Hindlimb muscle (tissue), 1 donor: ENCODE data around the gene ASPHD2. TPM values are rescaled to one million over a fixed set of nuclear protein-coding genes. Genes with fewer than 3 reads are reported as not detected.

ENCODE experiments used
- DNase-seq: peaks from one replicate; pipeline ENCODE4 v3.0.0-alpha.2; 2013
- polyA plus RNA-seq: library from polyadenylated mRNA; unstranded; fragments of 120-200 nt; gene quantifications from one replicate; pipeline ENCODE4 v1.2.1, GENCODE V29; 2013; ENCODE audit not compliant: insufficient read length

Gene ASPHD2
- polyA plus RNA-seq, 1 donor, result 0.57 TPM

- DNase-seq, result no peak
Observed at GRCh38 chr22:26476705-26477340, 47.8 kb downstream of the ASPHD2 start.

- no peak for DNase-seq
Observed at GRCh38 chr22:26477341-26477731, 48.3 kb downstream of the ASPHD2 start.

GRCh38 chr22:26479043-26479791 is 50.2 kb downstream of the ASPHD2 start:
- no peak for DNase-seq

- DNase-seq, result no peak
Observed at GRCh38 chr22:26479792-26480610, 50.9 kb downstream of the ASPHD2 start.

- DNase-seq, result no peak
Observed at GRCh38 chr22:26480611-26480932, 51.5 kb downstream of the ASPHD2 start.

DNA sequence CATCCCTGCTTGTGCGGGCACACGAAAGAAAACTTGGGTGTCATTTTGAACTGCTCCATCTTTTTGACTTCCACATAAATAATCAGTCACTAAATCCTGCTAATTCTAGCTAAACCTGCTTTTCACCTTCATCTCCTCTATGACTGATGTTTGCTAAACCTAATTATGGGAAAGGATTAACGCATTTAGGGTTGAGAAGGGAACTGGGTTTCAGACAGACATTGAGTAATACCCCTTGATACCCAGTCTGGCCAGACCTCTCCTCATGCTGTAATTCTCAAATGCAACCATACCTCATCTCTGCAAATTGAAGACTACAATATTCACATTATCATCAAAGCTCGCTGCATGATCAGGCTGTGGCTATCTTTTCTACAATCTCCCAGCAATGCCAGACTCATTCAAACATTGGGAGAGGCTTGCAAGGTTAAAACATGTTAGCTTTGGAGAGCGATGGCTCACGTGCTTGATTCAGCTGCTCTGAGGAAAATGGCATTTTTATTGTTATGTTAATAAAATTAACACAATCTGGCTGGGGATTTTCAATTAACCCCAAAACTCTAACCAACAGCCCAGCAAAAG is 52.1 kb downstream of the ASPHD2 start:
- no peak for DNase-seq

DNA sequence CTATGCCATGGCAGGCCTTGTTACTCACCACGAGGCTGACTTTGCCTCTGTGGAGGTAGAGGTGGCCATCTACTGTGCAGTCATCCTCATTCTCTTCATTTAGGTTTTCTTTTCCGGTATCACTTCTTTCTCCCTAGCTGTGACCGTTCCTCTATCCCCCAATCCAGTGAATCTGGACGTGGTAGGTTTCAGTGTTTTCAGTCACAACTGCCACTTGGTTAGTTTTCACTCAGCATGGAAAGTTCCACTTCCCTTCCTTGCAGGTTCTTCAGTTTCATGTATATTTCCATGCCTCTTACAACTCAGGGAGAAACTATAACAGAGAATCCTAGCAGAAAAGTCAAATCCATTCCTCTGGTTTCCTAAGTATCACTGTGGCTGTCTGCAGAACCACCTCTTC is 52.6 kb downstream of the ASPHD2 start:
- no peak for DNase-seq

DNA sequence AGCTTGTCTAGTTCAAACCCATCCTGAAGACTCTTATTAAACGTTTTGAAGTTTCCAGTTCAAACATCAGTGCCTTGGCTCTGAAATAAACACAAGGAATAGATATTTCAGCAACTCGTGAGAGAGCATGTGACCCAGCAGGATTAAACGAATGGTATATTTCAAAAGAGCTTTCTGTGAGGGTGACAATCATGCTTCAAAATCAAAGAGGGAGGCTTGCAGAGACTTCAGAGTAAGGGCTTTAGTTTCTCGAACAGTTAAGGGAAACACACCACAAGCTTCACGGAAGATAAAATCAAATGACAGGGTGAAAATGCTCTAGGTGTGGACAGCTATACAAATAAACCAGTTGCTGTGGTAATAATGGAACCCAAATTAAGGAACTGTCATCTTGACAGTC is 53.1 kb downstream of the ASPHD2 start:
- DNase-seq, result no peak

DNA sequence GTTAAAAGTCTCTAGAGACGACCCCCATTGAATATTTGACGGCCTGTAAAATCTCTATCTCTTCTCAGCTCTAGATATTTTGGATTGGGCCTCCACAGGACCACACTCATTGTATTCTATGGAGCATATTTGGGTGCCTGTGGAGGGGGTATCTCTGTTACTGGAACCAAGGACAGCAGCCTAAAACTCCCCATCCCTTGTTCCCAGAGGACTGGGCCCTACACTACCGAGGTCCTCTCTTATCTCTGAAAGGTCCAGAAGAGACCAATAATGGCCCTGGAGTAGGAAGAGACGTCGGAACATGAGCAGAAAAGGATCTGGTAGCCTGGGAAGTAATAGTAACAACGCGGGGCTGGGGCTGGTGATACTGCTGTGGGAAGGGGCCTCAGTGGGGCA is 54.0 kb downstream of the ASPHD2 start:
- no peak for DNase-seq

GRCh38 chr22:26483439-26484359 is 54.6 kb downstream of the ASPHD2 start, which contains the start of the genes HPS4 and SRRD:
Gene HPS4, minus strand, starts transcription at chr22:26483783. Its CDS starts 2,021 bp downstream, at chr22:26481762.
Gene SRRD, plus strand, starts transcription at chr22:26483877. Its CDS starts 14 bp downstream, at chr22:26483891.
- peak; percentile 94 for DNase-seq

GRCh38 chr22:26484360-26484706 is 55.3 kb downstream of the ASPHD2 start:
- DNase-seq, result no peak

DNA sequence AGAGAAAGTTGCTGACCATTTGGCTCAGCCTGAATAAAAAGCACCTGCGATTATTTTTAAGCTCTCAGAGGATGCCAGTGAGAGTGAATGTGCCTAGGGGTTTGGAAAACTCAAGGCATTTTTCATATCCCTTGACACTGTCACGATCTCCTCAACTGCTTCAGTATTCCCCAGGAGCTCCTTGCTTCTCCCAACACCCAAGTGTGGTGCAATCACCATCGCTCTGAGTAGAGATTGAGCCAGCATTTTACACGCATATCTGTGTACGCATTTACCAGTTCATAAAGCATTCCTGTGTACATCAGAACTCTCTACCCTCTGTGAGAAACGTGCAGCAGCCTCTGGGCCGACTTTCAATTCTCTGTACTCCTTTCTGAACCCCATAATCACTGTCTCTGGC is 56.0 kb downstream of the ASPHD2 start:
- DNase-seq, result no peak

GRCh38 chr22:26485806-26486390 is 56.8 kb downstream of the ASPHD2 start:
- DNase-seq, result no peak

- DNase-seq, result no peak
Observed at GRCh38 chr22:26486394-26486793, 57.3 kb downstream of the ASPHD2 start.

- no peak for DNase-seq
Observed at GRCh38 chr22:26487996-26488395, 58.9 kb downstream of the ASPHD2 start.

DNA sequence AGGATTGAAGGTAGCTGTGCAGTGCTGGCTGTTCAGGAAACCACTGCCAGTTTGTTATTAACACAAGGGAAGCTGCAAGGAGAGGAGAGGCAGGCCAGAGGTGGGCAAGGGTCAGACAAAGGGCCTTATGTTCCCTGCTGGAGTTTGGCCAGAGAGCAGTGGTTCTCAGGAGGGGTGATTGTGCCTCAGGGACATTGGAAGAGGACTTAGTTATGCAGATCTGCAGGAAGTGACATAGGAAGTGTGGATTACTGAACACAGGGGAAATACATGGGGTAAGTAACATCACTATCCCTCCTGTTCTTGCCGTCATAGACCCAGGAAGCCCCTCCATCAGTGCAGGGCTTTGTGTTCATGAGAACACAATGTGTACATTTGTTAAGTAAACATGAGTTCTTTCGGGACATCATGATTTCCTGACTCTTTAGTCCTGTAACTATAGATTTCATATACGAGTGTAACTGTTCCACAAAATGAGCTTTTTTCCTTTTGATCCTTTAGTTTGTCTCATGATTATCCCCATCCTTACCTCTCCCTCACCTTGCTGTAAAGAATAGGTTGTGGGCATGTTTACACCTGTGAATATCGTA is 60.5 kb downstream of the ASPHD2 start:
- no peak for DNase-seq

- no peak for DNase-seq
Observed at GRCh38 chr22:26492220-26492619, 63.2 kb downstream of the ASPHD2 start.

GRCh38 chr22:26494506-26494905 is 65.4 kb downstream of the ASPHD2 start:
- DNase-seq, result no peak
